Astrocyte of the cerebellum (primary cell): ENCODE measurements around the gene LGALS1.

Experiments
- DNase-seq: peaks from one replicate; pipeline ENCODE4 v3.0.0-alpha.2; 2011; ENCODE audit warnings: low read depth
- H3K4me3 ChIP-seq: 2 replicates; pipeline ENCODE4 v1.5.1; 2011; ENCODE audit warnings: mild to moderate bottlenecking, low read depth, low read length, moderate library complexity
- in situ Hi-C: cut with HindIII; loops from 2 replicates; pipeline ENCODE4 v1.10.0; 2017; ENCODE audit warnings: low sequenced_read_pairs
- TF ChIP-seq, protein P1 (sequence below): IDR thresholded peaks from 2 replicates; pipeline ENCODE4 v1.5.1; 2012; ENCODE audit warnings: low read length, low read depth, moderate library complexity, mild to moderate bottlenecking; ENCODE audit errors: missing control alignments

The LGALS1 gene

DNA sequence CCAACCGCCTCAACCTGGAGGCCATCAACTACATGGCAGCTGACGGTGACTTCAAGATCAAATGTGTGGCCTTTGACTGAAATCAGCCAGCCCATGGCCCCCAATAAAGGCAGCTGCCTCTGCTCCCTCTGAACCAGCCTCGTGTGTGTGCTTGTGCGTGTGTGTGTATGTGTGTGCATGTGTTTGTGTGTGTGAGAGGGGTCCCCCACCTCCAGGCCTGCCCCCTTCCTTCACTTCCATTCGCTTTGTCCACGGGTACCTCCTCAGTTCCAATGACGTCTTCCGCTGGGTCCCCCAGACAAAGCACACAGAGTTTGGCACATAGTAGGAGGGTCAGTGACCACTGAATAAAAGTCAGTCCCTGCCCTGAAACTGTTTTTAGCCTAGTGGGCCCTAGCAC, 4.2 kb downstream of the LGALS1 start:
- DNase-seq, result no peak

DNA sequence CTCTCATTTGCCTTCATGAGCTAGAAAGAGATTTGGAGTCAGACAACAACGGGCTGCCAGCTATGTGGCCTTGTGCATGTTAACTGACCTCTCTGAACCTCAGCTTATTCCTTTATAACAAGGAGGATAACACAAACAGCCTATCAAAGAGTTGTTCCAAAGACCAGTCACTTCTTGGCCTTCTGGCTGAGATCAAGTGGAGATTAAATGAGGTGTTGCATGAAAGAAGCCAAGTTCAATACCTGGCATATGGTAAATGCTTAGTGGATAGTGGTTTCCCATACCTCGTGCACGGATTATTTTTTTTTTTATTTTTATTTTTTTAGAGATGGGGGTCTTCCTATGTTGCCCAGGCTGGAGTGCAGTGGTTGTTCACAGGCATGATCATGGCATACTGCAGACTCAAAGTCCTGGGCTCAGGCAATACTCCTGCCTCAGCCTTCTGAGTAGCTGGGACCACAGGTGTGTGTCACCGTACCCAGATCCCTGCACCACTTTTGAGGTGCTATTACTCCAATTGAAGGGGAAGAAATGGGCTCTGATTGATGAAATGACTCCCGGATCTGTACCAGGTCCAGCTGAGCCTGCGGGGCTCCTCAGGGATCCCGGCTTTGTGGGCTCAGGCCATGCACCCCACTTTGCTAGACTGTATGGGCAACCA, 4.9 kb downstream of the LGALS1 start:
- in situ Hi-C loops, result no loop called here
- TF ChIP-seq, protein P1, sequence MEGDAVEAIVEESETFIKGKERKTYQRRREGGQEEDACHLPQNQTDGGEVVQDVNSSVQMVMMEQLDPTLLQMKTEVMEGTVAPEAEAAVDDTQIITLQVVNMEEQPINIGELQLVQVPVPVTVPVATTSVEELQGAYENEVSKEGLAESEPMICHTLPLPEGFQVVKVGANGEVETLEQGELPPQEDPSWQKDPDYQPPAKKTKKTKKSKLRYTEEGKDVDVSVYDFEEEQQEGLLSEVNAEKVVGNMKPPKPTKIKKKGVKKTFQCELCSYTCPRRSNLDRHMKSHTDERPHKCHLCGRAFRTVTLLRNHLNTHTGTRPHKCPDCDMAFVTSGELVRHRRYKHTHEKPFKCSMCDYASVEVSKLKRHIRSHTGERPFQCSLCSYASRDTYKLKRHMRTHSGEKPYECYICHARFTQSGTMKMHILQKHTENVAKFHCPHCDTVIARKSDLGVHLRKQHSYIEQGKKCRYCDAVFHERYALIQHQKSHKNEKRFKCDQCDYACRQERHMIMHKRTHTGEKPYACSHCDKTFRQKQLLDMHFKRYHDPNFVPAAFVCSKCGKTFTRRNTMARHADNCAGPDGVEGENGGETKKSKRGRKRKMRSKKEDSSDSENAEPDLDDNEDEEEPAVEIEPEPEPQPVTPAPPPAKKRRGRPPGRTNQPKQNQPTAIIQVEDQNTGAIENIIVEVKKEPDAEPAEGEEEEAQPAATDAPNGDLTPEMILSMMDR, result no peak
- DNase-seq, result no peak
- no peak overlapping the region for H3K4me3 ChIP-seq

More for the DNA sequence above, 4.2 kb downstream of the LGALS1 start:
- in situ Hi-C loops, result no loop called here
- TF ChIP-seq, protein P1, result no peak
- H3K4me3 ChIP-seq, result no peak overlapping the region

DNA sequence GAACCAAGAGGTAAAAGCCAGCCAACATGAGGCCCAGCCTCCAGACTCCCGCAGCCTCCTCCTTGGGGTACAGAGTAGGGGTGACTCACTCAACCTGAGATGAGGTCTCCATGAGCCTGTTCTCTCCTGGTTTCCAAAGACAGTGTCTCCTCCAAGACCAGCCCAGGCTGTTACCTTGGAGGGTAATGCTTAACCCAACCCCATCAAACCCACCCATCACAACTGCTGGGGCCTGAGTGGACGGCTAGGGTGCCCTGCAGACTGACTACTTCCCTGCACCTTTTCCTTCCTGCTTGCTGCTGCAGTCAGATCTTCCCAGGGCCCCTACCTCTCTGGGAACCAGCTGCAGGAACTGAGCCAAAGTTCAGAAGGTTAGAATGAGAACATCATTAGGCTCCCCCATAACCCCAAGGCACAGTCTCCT, 5.6 kb downstream of the LGALS1 start:
- no peak overlapping the region for H3K4me3 ChIP-seq
- TF ChIP-seq, protein P1, result no peak
- DNase-seq, result no peak
- in situ Hi-C loops, result no loop called here

DNA sequence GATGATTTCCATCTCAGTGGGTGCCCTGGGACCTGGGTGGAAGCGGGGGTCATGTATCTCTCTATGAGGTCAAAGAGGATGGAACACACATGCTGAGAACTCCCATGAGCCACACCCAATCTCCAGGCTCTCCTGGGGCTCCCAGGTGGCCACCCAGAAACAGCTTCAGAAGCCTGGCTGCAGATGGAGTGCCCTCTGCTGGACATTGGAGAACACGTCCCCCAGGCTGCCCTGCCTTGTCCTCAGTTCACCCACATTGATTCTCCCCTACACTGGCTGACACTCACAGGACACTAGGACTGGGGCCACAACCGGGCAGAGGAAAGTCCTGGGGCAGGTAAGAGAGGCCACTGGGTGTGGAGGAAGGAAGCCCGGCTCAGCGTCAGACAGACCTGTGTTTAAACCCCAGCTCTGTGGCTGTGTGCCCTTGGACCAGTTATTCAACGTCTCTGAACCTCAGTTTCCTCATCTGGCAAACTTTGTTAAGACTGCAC, 6.2 kb downstream of the LGALS1 start:
- in situ Hi-C loops, result no loop called here
- DNase-seq, result peak; percentile 63
- H3K4me3 ChIP-seq, result no peak overlapping the region
- TF ChIP-seq, protein P1, result peak; percentile 90

DNA sequence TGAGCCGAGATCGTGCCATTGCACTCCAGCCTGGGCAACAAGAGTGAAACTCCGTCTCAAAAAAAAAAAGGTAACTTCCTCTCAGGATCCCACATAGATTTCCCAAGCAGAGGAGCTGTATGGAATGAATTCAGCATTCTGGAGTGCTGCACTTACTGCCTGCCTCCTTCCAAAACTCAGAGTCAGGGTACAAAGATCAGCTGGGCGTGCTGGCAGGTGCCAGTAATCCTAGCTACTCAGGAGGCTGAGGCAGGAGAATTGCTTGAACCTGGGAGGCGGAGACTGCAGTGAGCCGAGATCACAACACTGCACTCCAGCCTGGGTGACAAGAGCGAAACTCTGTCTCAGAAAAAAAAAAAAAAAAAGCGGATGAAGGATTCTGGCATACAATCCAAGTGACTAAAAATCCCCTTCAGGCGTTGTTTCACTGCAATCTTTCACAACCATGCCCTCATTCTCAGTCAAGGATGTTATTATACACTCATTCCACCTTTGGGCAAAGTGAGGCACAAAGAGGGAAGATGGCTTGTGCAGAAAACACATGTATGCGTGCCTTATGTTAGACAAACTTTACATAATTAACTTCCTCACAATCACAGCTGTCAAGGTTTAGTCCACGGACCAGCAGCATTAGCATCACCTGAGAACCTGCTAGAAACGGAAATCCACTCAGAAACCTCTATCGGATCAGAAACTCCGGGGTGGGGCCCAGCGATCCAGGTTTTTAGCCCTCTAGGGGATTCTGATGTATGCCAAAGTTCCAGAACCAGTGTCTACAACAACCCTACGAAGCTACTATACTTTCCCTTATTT, 9.6 kb downstream of the LGALS1 start:
- in situ Hi-C loops, result no loop called here
- no peak overlapping the region for H3K4me3 ChIP-seq
- TF ChIP-seq, protein P1, result no peak
- no peak for DNase-seq

DNA sequence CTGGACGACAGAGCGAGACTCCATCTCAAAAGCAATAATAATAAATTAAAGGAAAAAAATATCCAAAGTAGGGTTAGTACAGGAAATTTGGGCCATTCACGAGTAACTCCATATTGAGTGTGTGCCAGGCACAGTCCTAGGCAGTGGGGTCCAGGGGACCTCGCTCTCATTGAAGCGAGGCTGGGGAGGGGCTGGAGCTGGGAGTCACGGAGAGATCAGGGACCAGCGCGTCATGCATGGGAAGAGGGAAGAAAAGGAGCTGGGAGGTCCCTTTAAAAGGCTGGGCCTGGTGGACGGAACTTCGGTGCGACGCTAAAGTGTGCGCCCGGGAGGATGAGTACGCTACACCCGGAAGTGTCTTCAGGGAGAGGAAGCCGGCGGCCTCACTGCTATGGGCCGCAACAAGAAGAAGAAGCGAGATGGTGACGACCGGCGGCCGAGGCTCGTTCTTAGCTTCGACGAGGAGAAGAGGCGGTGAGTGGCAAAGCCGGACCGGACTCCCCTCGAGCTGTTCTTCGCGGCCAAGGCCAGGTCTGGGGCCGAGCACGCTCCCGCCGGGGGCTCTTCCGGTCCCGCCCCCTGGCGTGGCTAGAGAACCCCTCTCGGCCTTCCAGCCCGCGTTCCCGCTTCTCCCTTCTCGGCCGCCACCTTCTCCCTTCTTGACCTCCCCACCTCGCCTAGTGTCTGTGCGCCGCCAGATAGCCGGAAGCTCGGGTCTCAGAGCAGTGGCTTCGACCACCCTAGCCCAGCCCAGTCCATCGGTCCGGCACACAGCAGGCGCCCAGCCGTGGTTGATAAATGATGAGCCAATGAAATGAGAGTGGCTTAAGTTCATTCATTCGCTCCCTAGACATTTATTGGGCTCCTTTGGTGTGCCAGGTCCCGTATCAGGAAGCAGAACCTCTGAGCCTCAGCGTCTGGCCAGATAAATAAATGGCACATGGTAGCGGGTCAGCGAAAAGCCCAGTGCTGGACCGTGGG, 10.9 kb downstream of the LGALS1 start, which contains the start of gene NOL12:
Gene NOL12, plus strand, starts transcription at position 342 of the 981 bp plus-strand sequence. Its CDS starts 50 bp downstream, at position 392.
- in situ Hi-C loops, result no loop called here
- TF ChIP-seq, protein P1, result no peak

More for the DNA sequence above, 10.9 kb downstream of the LGALS1 start, which contains the start of gene NOL12:
- DNase-seq, result peak; percentile 66
- peak within 1 kb of the TSS; percentile 82 for H3K4me3 ChIP-seq
